ENCODE results near the gene ARVCF. TPM values are rescaled to one million over a fixed set of nuclear protein-coding genes. Genes with fewer than 3 reads are reported as not detected.
A peak's percentile ranks its signal among the peaks of the same experiment; 100 is the strongest.

The ARVCF gene
- total RNA-seq, 2 experiments from 2014 or later = 0.50 to 0.70 TPM

DNA sequence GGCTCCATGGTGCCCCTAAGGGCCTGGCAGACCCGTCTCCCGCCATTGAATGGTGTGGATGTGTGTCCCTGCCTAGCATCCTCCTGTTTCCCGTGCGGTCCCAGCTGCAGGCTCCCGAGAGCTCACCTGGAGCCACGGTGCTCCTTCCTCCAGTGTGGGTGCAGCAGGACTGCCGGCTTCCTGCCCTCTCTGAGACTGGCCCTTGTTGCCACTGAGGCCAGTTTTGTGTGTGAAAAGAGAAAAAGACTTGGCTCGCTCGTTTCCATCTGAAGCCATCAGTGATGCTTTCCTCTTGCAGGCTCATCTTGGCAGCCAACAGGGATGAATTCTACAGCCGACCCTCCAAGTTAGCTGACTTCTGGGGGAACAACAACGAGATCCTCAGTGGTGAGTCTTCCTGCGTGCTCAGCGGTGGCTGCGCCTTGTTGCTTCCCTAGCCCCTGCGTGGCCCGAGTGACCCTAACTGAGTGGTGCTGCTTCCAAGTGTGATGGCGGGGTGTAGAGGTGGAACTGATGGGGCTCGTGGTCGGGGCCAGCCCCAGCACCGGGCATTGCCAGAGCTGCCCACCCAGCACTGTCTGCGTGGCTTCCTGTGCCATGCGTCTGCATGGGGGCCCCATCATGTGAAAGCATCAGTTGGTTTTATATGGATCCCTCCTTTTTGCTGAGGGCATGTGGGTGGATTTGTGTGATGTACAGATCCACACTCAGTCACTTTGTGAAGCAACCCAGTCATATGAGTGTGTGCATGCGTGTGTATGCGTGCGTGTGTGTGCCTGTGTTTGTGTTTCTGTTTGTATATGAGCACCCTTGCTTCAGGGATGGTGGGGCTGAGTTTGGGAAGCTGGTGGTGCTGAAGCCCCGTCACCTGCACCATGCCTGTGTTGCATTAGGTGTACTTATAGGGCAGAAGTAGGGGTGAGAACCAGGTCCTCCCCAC is 26.7 kb upstream of the ARVCF start:
- Mint-ChIP-seq H3K4me3 (no peak overlapping the region), H3K4me1 (peaks cover 1% of the 10 kb centered on the region), H3K36me3 (peaks cover 33% of the 10 kb centered on the region), H3K27me3 (no peaks in the 10 kb centered on the region), H3K9me3 (ENCODE audit: low read depth) (peaks cover 5% of the 10 kb centered on the region), H3K27ac (no peak overlapping the region)
- DNase-seq (no peak), ATAC-seq (no peak)
- CTCF ChIA-PET = no interaction called here

DNA sequence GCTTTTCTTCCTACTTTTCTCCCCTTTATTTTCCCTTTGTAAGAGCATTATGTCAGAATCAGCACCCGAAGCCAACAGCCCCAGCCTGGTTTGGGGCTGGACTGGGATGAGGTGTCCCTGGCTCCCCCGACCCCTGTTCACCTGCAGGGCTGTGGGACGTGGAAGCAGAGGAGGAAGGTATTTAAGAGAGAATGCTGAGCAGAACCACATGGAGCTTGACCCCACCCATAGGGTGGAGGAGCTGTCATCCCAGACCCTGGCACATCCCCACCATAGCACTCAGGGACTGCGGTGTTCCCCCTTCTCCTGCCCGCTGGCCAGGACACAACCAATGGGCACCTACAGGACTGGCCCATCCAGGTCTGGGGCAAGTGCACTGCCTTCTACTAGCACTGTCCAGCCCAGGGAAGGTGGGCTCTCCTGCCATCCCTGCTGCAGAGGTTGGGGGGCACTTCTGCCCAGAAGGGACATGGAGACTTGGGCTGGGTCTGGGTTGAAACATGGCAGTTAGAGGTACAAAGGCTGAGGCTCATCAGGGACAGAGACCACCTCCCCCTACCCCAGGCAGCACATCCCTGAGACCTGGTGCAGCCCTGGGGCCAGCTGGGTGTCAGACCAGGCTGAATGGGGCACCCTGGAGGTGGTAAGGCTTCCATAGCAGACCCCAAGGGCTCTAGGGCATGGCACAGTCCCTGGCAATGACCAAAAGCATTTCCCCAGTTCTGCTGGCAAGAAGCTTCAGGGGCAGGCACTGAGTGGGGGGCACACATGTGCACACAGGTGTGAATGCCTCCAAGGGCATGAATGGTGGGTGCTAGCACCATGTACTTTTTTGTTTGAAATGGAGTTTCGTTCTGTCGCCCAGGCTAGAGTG is 23.9 kb upstream of the ARVCF start:
- DNase-seq (no peak), ATAC-seq (no peak)
- H3K27me3 Mint-ChIP-seq = no peaks in the 10 kb centered on the region
- H3K9me3 Mint-ChIP-seq (ENCODE audit: low read depth) = no peaks in the 10 kb centered on the region
- CTCF ChIA-PET = no interaction called here
- no peak overlapping the region for H3K27ac Mint-ChIP-seq
- H3K36me3 Mint-ChIP-seq = peaks cover 21% of the 10 kb centered on the region
- H3K4me3 Mint-ChIP-seq = no peak overlapping the region
- peaks cover 16% of the 10 kb centered on the region for H3K4me1 Mint-ChIP-seq

DNA sequence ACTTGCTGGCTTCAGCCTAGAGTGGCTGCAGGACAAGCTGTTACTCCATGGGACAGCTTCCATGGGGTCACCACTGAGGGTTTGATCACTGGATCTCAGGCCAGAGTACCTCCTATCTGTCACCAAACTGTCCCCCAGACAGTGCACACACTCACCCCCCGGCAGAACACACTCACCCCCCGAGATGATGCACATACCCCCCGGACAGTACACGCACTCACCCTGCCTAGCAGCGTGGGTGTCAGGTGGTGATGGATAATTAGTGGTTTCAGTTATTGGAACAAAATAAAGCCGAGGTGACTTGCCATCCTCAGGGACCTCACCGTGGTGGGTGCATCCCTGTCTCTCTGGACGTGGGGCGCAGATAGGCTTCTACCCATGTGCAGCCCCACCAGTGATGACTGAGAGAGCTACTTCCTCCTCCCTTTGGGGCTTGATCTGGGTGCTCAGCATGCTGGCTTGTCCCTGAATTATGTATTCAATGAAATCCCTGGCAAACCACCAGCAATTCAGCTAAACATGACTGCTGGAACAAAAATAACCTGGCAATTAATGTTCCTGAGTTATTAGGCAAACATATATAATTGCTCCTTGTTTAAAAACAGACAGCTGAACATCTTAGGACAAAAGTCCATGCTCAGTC is 23.2 kb upstream of the ARVCF start:
- no peaks in the 10 kb centered on the region for H3K9me3 Mint-ChIP-seq (ENCODE audit: low read depth)
- H3K36me3 Mint-ChIP-seq = peaks cover 21% of the 10 kb centered on the region
- CTCF ChIA-PET = no interaction called here

DNA sequence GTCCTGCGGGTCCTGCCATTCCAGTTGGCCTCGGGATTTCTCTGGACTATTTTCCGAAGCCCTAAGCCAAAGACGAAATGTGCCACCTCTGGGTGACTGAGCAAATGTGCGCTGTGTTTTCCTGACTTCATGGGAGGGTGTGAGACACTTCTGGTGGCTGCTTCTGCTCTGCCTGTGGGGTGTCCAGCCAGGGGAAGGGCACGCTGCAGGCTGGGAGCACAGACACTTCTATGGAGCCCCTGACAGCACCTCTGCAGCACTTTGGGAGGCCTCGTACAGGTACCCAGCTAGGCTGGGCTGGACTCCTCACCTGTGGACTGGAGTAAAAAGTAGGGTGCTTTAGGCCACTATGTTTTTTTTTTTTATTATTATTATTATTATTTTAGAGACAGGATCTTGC is 22.0 kb upstream of the ARVCF start:
- Mint-ChIP-seq H3K4me1 (peaks cover 22% of the 10 kb centered on the region), H3K36me3 (peaks cover 18% of the 10 kb centered on the region), H3K27me3 (no peaks in the 10 kb centered on the region), H3K9me3 (ENCODE audit: low read depth) (no peaks in the 10 kb centered on the region), H3K27ac (no peak overlapping the region), H3K4me3 (no peak overlapping the region)
- CTCF ChIA-PET = interaction anchor here (0.7 kb wide), 1 partner anchor 229 kb away, joined by 3 read pairs; no protein-coding TSS in a partner anchor
- DNase-seq = no peak
- no peak for ATAC-seq

More for the DNA sequence above, 23.2 kb upstream of the ARVCF start:
- no peak for ATAC-seq
- Mint-ChIP-seq H3K27me3 (no peaks in the 10 kb centered on the region), H3K4me3 (no peak overlapping the region), H3K27ac (no peak overlapping the region), H3K4me1 (peaks cover 19% of the 10 kb centered on the region)
- no peak for DNase-seq

DNA sequence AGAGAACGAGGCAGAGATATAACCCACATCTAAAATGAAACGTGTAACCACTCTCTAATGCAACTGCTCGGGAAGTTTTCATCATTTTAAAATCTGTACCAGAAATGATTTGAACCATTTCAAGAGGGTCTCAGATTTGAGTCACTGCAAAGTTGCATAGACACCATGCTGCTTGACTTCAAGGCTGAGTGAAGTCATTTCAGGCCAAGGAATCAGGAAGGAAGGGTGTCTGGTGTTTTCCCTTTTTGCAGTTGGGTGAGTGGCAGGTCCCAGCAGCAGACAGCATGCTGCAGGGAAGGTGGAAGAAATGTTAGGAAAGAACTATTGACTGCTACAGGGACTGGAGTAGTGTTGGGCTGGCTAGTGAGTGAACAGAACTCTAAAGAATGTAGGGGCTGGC is 20.8 kb upstream of the ARVCF start:
- Mint-ChIP-seq H3K4me3 (no peak overlapping the region), H3K9me3 (ENCODE audit: low read depth) (no peaks in the 10 kb centered on the region), H3K36me3 (peaks cover 15% of the 10 kb centered on the region), H3K4me1 (peaks cover 25% of the 10 kb centered on the region), H3K27me3 (no peaks in the 10 kb centered on the region), H3K27ac (peak overlapping the region; percentile 29)
- ATAC-seq = no peak
- DNase-seq = no peak
- CTCF ChIA-PET = no interaction called here

DNA sequence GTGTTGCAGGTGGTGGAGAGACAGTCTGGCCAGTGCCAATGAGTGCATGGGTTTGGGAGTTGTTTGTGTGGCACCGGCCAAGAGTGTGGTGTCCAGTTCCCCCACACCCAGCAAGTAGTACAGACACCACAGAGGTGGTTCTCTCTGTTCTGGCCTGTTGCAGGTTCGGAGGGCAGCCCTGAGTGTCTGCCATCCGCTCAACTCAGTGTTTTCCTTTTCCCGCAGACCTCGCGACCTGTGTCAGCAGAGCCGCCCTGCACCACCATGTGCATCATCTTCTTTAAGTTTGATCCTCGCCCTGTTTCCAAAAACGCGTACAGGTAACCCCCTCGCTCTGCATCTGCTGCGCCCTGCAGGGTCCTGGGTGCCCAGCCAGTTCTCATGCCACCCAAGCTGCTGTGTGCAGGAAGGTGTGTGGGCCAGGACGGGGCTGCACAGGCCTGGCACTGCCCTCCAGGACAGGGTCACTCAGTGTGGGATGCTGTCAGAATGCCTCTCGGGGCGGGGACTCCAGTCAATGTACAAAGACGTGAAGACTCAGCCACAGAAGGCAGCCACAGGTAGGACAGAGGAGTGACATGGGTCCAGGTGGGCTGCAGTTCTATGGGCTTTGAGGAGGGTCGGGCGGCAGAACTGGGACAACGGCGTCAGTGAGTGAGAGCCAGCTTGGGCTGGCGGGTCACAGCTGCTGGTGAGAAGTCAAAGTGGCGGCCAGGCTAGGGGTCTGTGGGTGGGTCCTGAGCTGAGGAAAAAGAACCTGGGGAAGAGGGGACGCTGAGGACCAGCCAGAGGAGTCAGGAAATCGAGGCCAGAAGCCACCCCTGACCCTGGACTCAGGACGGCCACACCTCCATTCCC is 20.1 kb upstream of the ARVCF start:
- H3K27me3 Mint-ChIP-seq = no peaks in the 10 kb centered on the region
- peak overlapping the region; percentile 29 for H3K27ac Mint-ChIP-seq
- DNase-seq = no peak
- CTCF ChIA-PET = no interaction called here
- H3K9me3 Mint-ChIP-seq (ENCODE audit: low read depth) = no peaks in the 10 kb centered on the region
- H3K4me3 Mint-ChIP-seq = no peak overlapping the region
- H3K36me3 Mint-ChIP-seq = peaks cover 15% of the 10 kb centered on the region
- ATAC-seq = no peak
- H3K4me1 Mint-ChIP-seq = peaks cover 32% of the 10 kb centered on the region

DNA sequence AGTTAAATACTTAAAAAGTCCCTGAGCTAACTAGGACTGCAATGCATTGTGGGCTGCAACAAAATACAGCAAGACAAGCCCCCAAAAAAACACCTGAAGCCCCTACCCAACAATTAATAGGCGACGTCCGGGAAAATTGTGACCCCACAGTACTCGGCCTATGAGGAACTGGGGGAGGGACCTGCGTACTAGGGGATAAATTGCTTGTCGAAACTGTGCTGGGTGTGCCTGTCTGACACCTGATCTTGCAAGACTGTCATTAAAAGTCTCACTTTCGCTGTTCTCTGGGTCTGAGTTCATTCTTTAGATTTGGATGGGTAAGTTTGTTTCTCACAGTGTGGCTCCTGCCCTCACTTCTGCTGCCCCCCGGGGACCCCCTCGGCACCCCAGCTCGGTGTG is 19.5 kb upstream of the ARVCF start:
- no peak overlapping the region for H3K4me3 Mint-ChIP-seq
- peaks cover 15% of the 10 kb centered on the region for H3K36me3 Mint-ChIP-seq
- CTCF ChIA-PET = interaction anchor here (2.9 kb wide), 1 partner anchor 23 kb away, joined by 5 read pairs; no protein-coding TSS in a partner anchor
- no peak for DNase-seq
- no peak for ATAC-seq
- H3K27me3 Mint-ChIP-seq = no peaks in the 10 kb centered on the region
- H3K4me1 Mint-ChIP-seq = peaks cover 38% of the 10 kb centered on the region
- H3K27ac Mint-ChIP-seq = no peak overlapping the region
- H3K9me3 Mint-ChIP-seq (ENCODE audit: low read depth) = no peaks in the 10 kb centered on the region

DNA sequence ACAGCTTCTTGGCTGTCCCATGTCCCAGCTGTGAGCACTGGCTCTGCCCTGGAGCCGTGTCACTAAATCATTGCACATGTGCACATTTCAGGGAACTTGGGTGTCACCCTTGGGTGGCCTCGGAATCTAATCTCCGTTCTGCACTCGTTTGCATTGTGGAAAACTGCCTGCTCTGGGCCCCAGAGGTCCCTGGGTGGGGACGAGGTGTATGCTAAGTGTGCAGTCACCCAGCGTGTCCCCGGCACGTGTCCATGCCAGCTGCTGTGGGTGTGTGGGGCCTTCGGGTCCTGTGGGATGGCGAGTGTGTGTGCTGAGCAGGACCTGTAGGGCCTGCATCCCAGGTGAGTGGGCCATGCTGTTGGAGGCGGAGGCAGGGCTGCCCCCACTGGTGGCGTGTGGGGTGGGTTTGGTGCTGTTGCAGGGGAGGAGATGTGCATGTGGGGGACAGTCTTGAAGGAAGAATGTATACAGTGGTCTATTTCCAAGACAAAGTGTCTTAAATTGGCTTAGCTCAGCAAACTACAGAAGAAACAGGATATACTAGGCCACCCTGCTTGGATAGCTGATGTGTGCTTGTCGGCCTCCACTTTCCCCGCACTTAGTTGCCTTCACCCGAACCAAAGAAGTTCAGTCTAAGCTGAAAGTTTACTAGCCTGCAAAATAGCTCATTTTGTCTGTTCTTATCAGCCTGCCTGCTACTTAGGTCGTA is 18.9 kb upstream of the ARVCF start:
- peaks cover 39% of the 10 kb centered on the region for H3K4me1 Mint-ChIP-seq
- H3K36me3 Mint-ChIP-seq = peaks cover 15% of the 10 kb centered on the region
- no peak for ATAC-seq
- CTCF ChIA-PET = interaction anchor here (1.4 to 2.9 kb wide), 2 partner anchors 22 to 24 kb away, joined by 4 to 5 read pairs; no protein-coding TSS in a partner anchor
- no peak overlapping the region for H3K4me3 Mint-ChIP-seq
- H3K27me3 Mint-ChIP-seq = no peaks in the 10 kb centered on the region
- no peak for DNase-seq
- H3K9me3 Mint-ChIP-seq (ENCODE audit: low read depth) = no peaks in the 10 kb centered on the region
- no peak overlapping the region for H3K27ac Mint-ChIP-seq

DNA sequence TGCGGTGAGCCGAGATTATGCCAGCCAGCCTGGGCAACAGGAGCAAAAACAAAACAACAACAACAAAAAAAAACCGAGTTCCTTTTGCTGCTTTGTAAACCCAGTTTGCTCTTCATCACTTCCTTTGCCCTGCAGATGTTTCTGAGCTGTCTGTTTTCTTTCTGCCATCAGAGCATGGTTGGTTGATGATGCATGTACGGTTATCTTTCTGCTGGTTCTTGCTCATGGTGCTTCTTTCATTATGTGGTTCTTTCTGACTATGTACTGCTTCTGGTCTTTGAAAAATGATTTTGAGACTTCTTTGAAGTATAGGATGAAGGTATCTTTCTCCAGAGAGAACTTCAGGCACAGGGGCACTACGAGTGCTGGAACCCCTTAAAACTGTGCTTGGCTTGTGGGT is 17.5 kb upstream of the ARVCF start:
- Mint-ChIP-seq H3K27me3 (no peaks in the 10 kb centered on the region), H3K27ac (no peak overlapping the region), H3K4me3 (no peak overlapping the region), H3K4me1 (peaks cover 39% of the 10 kb centered on the region), H3K36me3 (peaks cover 15% of the 10 kb centered on the region), H3K9me3 (ENCODE audit: low read depth) (no peaks in the 10 kb centered on the region)
- no peak for DNase-seq
- no peak for ATAC-seq
- CTCF ChIA-PET = interaction anchor here (0.5 to 2.9 kb wide), 3 partner anchors 21 to 911 kb away, joined by 3 to 5 read pairs (median 4); no protein-coding TSS in a partner anchor

DNA sequence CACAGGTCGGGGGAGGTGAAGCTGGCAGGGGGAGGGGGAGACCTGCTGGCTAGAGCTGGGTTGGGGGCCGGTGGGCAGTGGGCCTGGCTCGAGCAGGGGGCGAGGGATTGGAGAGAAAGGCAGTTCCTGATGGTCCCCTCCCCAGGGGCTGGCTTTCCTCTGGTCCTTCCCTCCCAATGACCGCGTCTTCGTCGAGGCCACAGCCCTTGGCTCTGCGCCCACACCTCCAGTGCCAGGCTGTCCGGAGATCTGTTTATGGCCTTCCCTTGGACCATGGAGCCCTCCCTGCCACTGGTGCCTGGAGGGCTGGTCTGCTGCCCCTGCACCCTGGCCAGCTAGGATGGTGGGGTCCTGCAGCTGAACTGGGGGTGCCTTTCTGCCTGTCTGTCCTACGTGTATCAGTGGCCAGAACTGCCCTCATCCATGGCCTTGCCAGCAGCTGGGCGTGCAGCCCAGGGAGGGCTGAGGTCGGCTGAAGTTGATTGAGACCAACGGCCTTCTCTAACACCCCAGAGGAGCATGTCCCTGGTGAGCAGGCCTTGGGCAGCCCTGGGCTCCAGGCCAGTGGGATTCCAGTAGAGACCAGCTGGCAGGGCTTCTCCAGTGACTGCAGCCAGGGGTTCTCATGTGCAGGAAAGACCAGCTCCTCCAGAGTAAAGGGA is 16.6 kb upstream of the ARVCF start:
- Mint-ChIP-seq H3K27ac (no peak overlapping the region), H3K9me3 (ENCODE audit: low read depth) (no peaks in the 10 kb centered on the region), H3K4me3 (no peak overlapping the region), H3K27me3 (no peaks in the 10 kb centered on the region), H3K4me1 (peaks cover 41% of the 10 kb centered on the region), H3K36me3 (peaks cover 12% of the 10 kb centered on the region)
- no peak for DNase-seq
- CTCF ChIA-PET = interaction anchor here (0.8 to 2.9 kb wide), 2 partner anchors 19 to 26 kb away, joined by 4 to 5 read pairs; no protein-coding TSS in a partner anchor
- ATAC-seq = no peak

DNA sequence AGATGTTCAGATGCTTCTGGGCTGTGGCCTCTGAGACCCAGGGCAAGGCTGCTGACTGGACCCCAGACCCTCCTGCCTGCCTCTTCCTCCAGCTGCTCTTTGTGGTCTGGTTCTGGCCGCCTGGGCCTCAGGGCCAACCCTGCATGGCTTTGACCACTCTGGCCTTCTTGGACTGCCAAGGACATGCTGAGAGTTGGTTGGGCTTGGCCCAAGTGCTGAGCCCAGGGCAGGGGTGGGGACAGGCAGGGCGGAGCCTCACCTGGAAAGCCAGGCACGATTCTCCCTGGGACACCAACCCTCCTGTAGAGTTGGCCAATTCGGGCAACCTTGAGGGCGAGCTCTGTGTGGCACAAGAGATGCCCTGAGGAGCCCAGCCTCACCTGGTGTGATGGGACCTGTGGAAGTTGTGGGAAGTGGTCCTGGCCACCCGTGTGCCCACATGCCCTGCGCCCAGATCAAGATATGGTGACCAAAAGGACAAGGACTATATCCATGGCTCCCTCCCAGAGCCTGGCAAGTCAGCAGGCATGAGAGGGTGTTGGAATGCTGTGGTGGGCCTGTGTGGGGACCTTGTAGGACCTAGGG is 15.9 kb upstream of the ARVCF start:
- Mint-ChIP-seq H3K9me3 (ENCODE audit: low read depth) (no peaks in the 10 kb centered on the region), H3K4me1 (peaks cover 39% of the 10 kb centered on the region), H3K4me3 (no peak overlapping the region), H3K27ac (peak overlapping the region; percentile 64), H3K36me3 (peaks cover 7% of the 10 kb centered on the region), H3K27me3 (no peaks in the 10 kb centered on the region)
- CTCF ChIA-PET = interaction anchor here (0.6 kb wide), 1 partner anchor 79 kb away, joined by 4 read pairs; no protein-coding TSS in a partner anchor
- ATAC-seq (no peak), DNase-seq (no peak)
